GM18511 (cell line): ENCODE data around the gene ST7.
"Not testable (repeated sequence)": the region's sequence is repeated elsewhere in the genome, so short reads cannot be mapped to it uniquely, and the experiment has no call there.

Source experiments
- ATAC-seq: cut with Tn5 transposase; IDR thresholded peaks from one replicate; pipeline ENCODE4 v1.9.1; 2021; ENCODE audit warnings: mild to moderate bottlenecking, moderate library complexity; ENCODE audit not compliant: unreplicated experiment

ST7 gene

DNA sequence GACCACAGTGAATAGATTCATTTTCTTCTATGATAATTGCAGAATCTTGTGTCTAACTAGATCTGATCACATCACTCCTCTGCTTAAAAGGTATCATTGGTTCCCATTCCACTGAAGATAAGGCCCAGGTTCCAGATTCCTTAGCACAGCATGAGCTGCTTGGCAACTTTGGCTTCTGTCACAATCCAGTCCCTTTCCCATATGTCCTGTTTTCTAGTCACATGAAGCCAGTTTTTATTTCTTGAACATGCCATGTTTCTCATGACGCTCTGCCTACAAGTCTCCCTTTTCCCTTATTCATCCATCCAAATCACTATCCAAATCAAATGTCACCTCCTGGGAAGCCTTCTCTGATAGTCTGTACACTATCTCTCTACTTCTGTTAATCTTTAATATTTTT is 167.0 kb downstream of the ST7 start:
- ATAC-seq, result not testable (repeated sequence)

DNA sequence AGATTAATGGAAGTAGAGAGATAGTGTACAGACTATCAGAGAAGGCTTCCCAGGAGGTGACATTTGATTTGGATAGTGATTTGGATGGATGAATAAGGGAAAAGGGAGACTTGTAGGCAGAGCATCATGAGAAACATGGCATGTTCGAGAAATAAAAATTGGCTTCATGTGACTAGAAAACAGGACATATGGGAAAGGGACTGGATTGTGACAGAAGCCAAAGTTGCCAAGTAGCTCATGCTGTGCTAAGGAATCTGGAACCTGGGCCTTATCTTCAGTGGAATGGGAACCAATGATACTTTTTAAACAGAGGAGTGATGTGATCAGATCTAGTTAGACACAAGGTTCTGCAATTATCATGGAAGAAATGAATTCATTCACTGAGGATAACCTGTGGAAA is 168.7 kb downstream of the ST7 start:
- ATAC-seq, result not testable (repeated sequence)

DNA sequence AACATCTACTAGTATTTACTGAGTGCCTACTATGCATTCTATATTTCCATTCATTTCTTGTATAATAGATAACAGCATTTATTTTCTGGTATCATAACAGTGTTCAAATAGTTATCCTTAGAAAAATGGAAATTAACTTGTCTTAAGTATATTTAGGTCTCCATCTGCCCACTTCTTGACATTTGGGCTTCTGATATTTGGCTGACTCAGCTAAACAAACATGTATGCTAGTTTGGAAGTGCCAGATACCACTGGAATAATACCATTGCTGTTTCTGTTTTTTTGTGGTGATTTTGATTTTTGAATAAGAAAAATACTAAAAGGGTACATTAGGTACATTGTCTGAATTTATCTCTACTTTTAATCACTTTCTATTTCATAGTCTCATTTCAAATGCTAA is 169.2 kb downstream of the ST7 start:
- no peak for ATAC-seq

DNA sequence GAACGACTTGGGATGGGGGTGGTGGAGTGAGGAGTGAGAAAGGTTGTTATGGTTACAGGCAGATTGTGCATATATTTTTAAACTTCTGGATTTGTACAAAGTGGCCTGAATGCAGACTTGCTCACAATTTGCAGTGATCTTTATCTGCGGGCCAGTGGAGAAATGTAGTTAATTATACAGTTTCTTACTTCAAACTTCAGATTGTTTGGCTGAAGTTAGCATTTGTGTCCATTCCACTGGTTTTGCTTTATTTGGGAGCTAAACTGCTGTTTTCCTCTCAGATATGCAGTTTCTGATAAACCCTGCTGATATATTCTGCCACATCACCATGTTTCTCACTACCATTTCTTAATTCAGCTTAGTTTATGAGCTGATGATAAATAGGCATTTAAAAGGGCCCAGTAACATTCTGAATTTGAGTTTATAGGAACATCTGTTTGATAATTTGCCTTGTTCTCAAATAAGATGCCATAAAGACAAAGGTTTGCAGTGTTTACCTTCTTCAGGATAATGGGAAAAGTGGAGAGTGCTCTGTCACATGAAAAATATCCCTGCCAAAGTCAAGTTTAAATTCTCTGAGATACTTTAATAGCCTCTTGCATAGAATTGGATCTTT is 170.1 kb downstream of the ST7 start:
- no peak for ATAC-seq

DNA sequence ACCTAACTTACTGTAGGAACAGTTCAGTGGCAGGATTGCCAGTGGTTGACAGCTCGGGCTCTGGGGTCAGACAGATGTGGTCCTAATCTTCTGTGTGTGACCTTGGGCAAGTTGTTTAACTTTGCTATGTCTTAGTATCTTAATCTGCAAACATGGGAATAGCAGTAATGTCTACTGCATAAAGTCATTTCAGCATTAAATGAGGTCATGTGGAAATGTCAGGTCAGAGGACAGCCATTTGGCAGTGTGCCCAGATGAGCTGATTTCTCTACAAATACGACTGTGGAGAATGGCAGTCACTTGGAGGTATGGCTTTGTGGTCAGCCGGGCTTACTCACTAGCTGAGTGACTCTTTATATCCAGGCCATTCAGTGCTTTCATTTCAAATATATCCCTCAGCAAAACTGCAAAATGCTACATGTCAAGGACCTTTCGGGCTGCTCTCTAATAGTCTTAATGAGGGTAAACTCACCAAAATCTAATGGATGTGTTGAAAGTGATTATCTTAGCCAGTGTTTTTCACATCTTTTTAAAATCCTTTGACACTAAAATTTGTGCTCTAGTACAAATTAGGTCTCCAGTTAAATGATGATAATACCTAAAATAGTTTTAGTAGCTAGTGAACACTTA is 171.4 kb downstream of the ST7 start:
- ATAC-seq, result peak; percentile 98

- ATAC-seq, result no peak
These were observed 173.4 kb downstream of the ST7 start for GRCh38 chr7:117126676-117127075.

GRCh38 chr7:117127585-117128168 is 174.4 kb downstream of the ST7 start:
- ATAC-seq, result peak; percentile 47

GRCh38 chr7:117129521-117129955 is 176.2 kb downstream of the ST7 start:
- ATAC-seq, result no peak

- no peak for ATAC-seq
These were observed 177.0 kb downstream of the ST7 start for GRCh38 chr7:117130262-117130661.

DNA sequence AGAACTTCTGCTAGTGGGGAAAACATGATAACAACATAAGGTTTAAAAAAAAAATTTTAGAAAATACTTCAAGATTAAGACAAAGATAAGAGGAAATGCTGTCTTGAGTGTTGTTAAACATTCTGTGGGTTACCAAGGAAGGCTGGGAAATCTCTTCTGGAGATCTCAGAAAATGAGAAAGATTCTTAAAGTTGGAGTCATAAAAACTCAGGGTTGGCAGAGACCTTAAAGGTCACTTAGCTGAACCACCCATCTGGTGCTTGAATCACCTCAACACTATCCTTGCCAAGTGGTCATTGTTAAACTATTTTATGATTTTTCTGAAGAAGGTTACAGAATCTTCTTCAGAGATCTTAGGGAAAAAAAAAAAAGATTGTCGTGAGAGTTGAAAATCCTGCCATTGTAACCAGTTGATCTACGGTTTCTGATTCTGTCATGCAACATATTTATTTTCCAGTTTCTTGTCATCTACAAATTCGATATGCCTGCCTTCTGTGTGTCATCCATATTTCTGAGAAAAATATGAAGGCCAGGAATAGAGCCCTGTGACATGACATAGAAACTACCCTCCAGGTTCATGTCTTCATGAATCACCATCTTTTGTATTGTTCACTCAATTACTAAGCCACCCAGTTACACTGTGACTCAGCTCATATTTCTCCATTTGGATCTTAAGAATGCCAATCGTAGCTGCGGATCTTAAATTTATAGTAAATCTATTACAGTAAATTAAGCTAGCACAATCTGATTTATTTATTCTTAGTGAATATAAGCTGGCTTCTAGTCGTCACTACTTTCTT is 179.2 kb downstream of the ST7 start:
- no peak for ATAC-seq

DNA sequence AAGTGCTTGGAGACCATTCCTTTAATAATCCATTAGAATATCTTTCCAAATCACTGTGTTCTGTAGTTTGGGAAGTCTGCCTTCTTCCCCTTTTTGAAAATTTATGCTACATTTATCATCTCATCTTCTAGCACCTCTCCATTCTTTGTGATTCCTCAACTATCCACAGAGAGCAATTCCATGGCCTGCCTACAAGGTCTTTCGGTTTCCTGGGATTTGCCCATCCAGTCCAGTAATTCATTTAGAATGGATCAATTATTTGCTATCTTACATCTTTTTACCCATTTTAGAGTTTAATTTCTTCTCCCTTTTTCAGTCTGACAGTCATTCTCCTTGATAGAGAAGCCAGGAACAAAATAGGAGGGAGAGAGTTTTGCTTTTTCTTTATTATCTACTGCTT is 179.8 kb downstream of the ST7 start:
- ATAC-seq, result no peak

DNA sequence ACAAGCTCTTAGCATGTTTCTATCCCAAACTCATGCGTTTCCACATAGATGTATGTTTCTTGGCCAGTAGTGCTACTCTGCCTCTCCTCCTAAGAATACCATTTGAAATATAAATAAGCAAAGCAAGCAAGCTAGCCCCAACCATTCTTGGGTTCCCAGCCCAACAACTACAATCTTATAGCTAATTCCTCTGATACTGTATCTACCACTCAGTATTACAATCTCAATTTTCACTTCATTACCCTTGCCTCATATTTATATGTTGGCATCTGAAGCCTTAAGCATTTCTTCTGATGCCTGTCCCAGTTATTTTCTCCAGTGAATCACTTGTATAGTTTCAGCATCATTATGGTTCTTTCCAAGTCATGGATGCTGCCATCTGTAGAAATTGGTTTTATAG is 181.1 kb downstream of the ST7 start:
- ATAC-seq, result no peak

- peak; percentile 58 for ATAC-seq
These were observed 181.7 kb downstream of the ST7 start for GRCh38 chr7:117134889-117135552.

GRCh38 chr7:117135553-117135891 is 182.2 kb downstream of the ST7 start:
- no peak for ATAC-seq

DNA sequence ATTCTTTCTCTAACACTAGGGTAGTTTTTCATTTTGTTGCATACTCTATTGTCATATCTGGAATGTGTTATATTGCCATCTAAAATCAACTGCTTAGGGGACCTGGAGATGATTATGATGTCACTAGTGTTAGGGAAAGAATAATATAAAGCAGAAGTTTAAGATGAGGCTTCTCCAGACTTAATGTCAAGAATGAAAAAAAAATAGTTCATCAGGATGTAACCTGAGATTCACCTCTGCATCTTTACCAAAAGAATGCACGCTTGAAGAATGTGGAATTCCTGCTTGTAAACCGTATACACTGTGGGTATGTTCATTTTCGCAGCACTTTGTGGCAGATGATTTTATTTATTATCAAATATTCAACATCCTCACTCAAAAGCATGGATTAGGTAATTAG is 184.6 kb downstream of the ST7 start:
- no peak for ATAC-seq

GRCh38 chr7:117138495-117138894 is 185.2 kb downstream of the ST7 start:
- ATAC-seq, result no peak

GRCh38 chr7:117138981-117139380 is 185.7 kb downstream of the ST7 start:
- no peak for ATAC-seq

- no peak for ATAC-seq
These were observed 186.2 kb downstream of the ST7 start for GRCh38 chr7:117139397-117139984.

DNA sequence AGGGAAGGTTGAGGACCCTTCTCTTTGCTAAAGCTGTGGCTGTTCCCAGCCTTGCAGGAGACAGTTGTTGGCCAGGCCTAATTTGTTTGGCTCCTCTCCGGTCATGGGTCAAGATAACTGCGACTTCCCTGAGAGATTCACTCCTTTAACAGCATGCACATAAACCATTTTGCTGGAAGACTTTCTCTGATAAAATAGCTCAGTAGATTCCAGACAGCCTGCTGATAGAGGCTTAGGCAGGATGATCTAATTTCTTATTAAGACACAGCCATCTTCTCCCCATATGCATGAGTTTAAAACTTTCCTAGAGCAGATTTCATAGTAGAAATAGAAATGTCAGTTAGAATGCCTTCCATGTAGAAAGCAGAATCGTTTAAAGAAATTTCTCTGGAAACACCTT is 187.6 kb downstream of the ST7 start:
- ATAC-seq, result no peak

GRCh38 chr7:117143066-117143465 is 189.8 kb downstream of the ST7 start:
- ATAC-seq, result no peak

GRCh38 chr7:117143580-117143979 is 190.3 kb downstream of the ST7 start:
- no peak for ATAC-seq
